ENCODE measurements around the gene HTR3D. TPM values are rescaled to one million over a fixed set of nuclear protein-coding genes. Genes with fewer than 3 reads are reported as not detected.
"Not testable (repeated sequence)": the region's sequence is repeated elsewhere in the genome, so short reads cannot be mapped to it uniquely, and the experiment has no call there.

HTR3D gene
- total RNA-seq, 2 experiments from 2014 or later = not detected

DNA sequence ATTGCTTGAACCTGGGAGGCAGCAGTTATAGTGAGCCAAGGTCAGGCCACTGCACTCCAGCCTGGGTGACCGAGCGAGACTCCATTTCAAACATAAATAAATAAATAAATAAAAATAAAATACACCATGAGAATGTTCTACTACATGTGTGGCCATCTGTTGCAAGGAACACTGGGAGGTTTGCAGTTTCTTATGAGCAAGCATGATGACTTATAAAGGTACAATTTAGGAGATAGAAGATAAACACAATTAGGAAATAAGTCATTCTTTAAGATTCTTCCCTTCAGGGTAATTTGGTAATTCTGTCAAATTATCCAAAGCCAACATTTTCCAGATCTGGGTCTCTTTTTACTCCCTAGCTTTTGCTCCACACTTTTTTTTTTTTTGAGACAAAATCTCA, 34.7 kb downstream of the HTR3D start:
- Mint-ChIP-seq H3K27ac (no peak overlapping the region), H3K4me1 (ENCODE audit: low read depth) (no peaks in the 10 kb centered on the region), H3K9me3 (no peaks in the 10 kb centered on the region), H3K27me3 (no peaks in the 10 kb centered on the region), H3K4me3 (no peak overlapping the region), H3K36me3 (ENCODE audit: low read depth) (no peaks in the 10 kb centered on the region)
- H3K4me1 ChIP-seq (ENCODE audit: insufficient read depth, low read length) = no peaks in the 10 kb centered on the region
- DNase-seq (no peak), ATAC-seq (ENCODE audit: poor library complexity) (no peak)
- H3K36me3 ChIP-seq (ENCODE audit: insufficient read depth, low read length) = no peaks in the 10 kb centered on the region
- no peak overlapping the region for H3K4me3 ChIP-seq (ENCODE audit: low read length)
- ChIA-PET CTCF (no interaction called here), POLR2A (no interaction called here)
- peaks cover 0 to 6% of the 10 kb centered on the region in 2 experiments for H3K9me3 ChIP-seq (ENCODE audit: control insufficient read depth in 1 of 2, insufficient read depth in 1 of 2, low read length in 2 of 2)
- H3K27ac ChIP-seq (ENCODE audit: low read depth in 1 of 2, low read length in 2 of 2) = no peak overlapping the region
- no peaks in the 10 kb centered on the region for H3K27me3 ChIP-seq (ENCODE audit: control insufficient read depth in 1 of 2, insufficient read depth in 2 of 2, low read length in 2 of 2)
- TF ChIP-seq, protein P1, sequence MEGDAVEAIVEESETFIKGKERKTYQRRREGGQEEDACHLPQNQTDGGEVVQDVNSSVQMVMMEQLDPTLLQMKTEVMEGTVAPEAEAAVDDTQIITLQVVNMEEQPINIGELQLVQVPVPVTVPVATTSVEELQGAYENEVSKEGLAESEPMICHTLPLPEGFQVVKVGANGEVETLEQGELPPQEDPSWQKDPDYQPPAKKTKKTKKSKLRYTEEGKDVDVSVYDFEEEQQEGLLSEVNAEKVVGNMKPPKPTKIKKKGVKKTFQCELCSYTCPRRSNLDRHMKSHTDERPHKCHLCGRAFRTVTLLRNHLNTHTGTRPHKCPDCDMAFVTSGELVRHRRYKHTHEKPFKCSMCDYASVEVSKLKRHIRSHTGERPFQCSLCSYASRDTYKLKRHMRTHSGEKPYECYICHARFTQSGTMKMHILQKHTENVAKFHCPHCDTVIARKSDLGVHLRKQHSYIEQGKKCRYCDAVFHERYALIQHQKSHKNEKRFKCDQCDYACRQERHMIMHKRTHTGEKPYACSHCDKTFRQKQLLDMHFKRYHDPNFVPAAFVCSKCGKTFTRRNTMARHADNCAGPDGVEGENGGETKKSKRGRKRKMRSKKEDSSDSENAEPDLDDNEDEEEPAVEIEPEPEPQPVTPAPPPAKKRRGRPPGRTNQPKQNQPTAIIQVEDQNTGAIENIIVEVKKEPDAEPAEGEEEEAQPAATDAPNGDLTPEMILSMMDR (IDR thresholded peaks at IDR 0.05) = no peak
- intact Hi-C loops (cut with DNase I, micrococcal nuclease) = no loop called here

DNA sequence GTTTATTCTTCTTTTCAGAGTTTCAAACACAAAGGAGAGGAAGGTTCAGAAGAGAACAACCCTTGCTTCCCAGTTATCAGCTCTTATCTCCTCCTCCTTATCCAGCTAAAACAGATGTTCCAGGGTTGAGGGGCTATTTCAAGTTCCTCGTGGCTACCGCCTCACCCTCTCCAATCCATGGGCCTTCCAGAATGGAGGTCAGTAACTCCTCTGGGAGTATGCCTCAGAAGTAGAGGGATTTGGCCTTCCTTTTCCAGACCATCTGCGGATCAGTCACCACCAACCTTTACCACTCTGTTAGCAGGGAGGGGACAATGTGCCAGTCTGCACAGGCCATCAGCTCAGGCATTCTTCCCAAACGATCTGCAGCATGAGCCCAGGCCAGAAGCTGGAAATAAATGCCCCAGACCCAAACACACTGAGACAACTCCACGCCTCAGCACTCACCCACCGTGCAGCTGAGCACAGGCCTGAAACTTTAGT, 36.1 kb downstream of the HTR3D start:
- no peaks in the 10 kb centered on the region for H3K27me3 ChIP-seq (ENCODE audit: control insufficient read depth in 1 of 2, insufficient read depth in 2 of 2, low read length in 2 of 2)
- no peak overlapping the region for H3K4me3 ChIP-seq (ENCODE audit: low read length)
- ChIA-PET CTCF (no interaction called here), POLR2A (no interaction called here)
- peaks cover 0 to 6% of the 10 kb centered on the region in 2 experiments for H3K9me3 ChIP-seq (ENCODE audit: control insufficient read depth in 1 of 2, insufficient read depth in 1 of 2, low read length in 2 of 2)
- TF ChIP-seq, protein P1 (IDR thresholded peaks at IDR 0.05) = no peak
- Mint-ChIP-seq H3K27me3 (no peaks in the 10 kb centered on the region), H3K9me3 (no peaks in the 10 kb centered on the region), H3K4me3 (no peak overlapping the region), H3K4me1 (ENCODE audit: low read depth) (no peaks in the 10 kb centered on the region), H3K36me3 (ENCODE audit: low read depth) (no peaks in the 10 kb centered on the region), H3K27ac (no peak overlapping the region)
- ATAC-seq (ENCODE audit: poor library complexity) (no peak), DNase-seq (no peak)
- intact Hi-C loops (cut with DNase I, micrococcal nuclease) = no loop called here
- H3K4me1 ChIP-seq (ENCODE audit: insufficient read depth, low read length) = no peaks in the 10 kb centered on the region
- H3K27ac ChIP-seq (ENCODE audit: low read depth in 1 of 2, low read length in 2 of 2) = no peak overlapping the region
- no peaks in the 10 kb centered on the region for H3K36me3 ChIP-seq (ENCODE audit: insufficient read depth, low read length)

DNA sequence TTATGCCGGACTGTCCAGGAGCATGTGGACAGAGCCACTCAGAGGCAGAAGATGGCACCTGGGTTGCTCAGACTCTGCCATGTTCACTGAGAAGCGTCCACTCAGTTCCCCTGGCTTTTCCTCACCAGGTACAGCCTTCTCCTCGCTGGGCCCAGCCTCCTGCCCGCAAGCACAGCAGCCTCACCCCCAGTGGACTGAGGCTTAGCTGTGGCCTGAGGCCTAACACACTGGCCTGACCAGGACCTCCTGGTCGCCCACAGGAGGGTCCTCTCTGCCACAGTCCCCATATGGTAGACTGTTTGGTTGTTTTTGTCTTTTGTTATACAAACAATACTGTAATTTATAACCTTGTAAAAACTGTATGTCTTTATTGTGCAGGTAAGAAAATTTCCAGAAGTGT, 36.8 kb downstream of the HTR3D start:
- intact Hi-C loops (cut with DNase I, micrococcal nuclease) = no loop called here
- POLR2A ChIA-PET = no interaction called here
- no peaks in the 10 kb centered on the region for H3K4me1 Mint-ChIP-seq (ENCODE audit: low read depth)

DNA sequence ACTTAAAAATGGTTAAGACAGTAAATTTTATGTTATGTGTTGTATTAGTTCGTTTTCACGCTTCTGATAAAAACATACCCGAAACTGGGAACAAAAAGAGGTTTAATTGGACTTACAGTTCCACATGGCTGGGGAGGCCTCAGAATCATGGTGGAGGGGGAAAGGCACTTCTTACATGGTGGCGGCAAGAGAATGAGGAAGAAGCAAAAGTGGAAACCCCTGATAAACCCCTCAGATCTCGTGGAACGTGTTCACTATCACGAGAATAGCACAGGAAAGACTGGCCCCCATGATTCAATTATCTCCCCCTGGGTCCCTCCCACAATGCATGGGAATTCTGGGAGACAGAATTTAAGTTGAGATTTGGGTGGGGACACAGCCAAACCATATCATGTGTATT, 39.6 kb downstream of the HTR3D start:
- H3K9me3 Mint-ChIP-seq; H3K4me3 Mint-ChIP-seq; H3K27ac Mint-ChIP-seq; H3K4me1 ChIP-seq (ENCODE audit: insufficient read depth, low read length); DNase-seq; H3K27me3 ChIP-seq (ENCODE audit: control insufficient read depth in 1 of 2, insufficient read depth in 2 of 2, low read length in 2 of 2); POLR2A ChIA-PET; intact Hi-C loops (cut with DNase I, micrococcal nuclease); H3K27ac ChIP-seq (ENCODE audit: low read depth in 1 of 2, low read length in 2 of 2); H3K9me3 ChIP-seq (ENCODE audit: control insufficient read depth in 1 of 2, insufficient read depth in 1 of 2, low read length in 2 of 2); H3K36me3 ChIP-seq (ENCODE audit: insufficient read depth, low read length); H3K4me3 ChIP-seq (ENCODE audit: low read length); ATAC-seq (ENCODE audit: poor library complexity); H3K4me1 Mint-ChIP-seq (ENCODE audit: low read depth); H3K36me3 Mint-ChIP-seq (ENCODE audit: low read depth); CTCF ChIA-PET: not testable (repeated sequence)
- peaks cover 11% of the 10 kb centered on the region for H3K27me3 Mint-ChIP-seq

More for the DNA sequence above, 36.8 kb downstream of the HTR3D start:
- no peaks in the 10 kb centered on the region for H3K36me3 ChIP-seq (ENCODE audit: insufficient read depth, low read length)
- H3K27ac ChIP-seq (ENCODE audit: low read depth in 1 of 2, low read length in 2 of 2) = no peak overlapping the region
- ATAC-seq (ENCODE audit: poor library complexity) (no peak), DNase-seq (no peak)
- H3K27me3 ChIP-seq (ENCODE audit: control insufficient read depth in 1 of 2, insufficient read depth in 2 of 2, low read length in 2 of 2) = no peaks in the 10 kb centered on the region
- CTCF ChIA-PET = no interaction called here
- no peaks in the 10 kb centered on the region for H3K36me3 Mint-ChIP-seq (ENCODE audit: low read depth)
- peaks cover 2% of the 10 kb centered on the region for H3K27me3 Mint-ChIP-seq
- H3K4me3 ChIP-seq (ENCODE audit: low read length) = no peak overlapping the region
- no peak overlapping the region for H3K4me3 Mint-ChIP-seq
- H3K27ac Mint-ChIP-seq = no peak overlapping the region
- TF ChIP-seq, protein P1 (IDR thresholded peaks at IDR 0.05) = no peak
- H3K9me3 Mint-ChIP-seq = no peaks in the 10 kb centered on the region
- H3K9me3 ChIP-seq (ENCODE audit: control insufficient read depth in 1 of 2, insufficient read depth in 1 of 2, low read length in 2 of 2) = peaks cover 0 to 6% of the 10 kb centered on the region in 2 experiments
- H3K4me1 ChIP-seq (ENCODE audit: insufficient read depth, low read length) = no peaks in the 10 kb centered on the region
